Neural progenitor cell (in vitro differentiated cells): ENCODE data around the gene LTV1. TPM values are rescaled to one million over a fixed set of nuclear protein-coding genes. Genes with fewer than 3 reads are reported as not detected.
"Not testable (repeated sequence)": the region's sequence is repeated elsewhere in the genome, so short reads cannot be mapped to it uniquely, and the experiment has no call there.

ENCODE experiments used
- DNase-seq: peaks from one replicate; pipeline ENCODE4 v3.0.0-alpha.2; 2016; ENCODE audit warnings: low spot score
- H2AFZ ChIP-seq: fragments of 200-600 bp; sonication (generic); replicated peaks from 2 replicates; pipeline ENCODE4 v1.6.1; 2016; ENCODE audit warnings: antibody characterized with exemption
- H3F3A ChIP-seq: fragments of 200-600 bp; sonication (generic); 2 replicates; pipeline ENCODE4 v1.6.1; 2016; ENCODE audit warnings: antibody characterized with exemption, low read depth
- H3K27ac ChIP-seq: fragments of 200-600 bp; sonication (generic); 2 replicates; pipeline ENCODE4 v1.5.1; 2016; ENCODE audit warnings: mild to moderate bottlenecking
- H3K27me3 ChIP-seq: fragments of 200-600 bp; sonication (generic); 2 replicates; pipeline ENCODE4 v1.6.1; 2016; ENCODE audit warnings: mild to moderate bottlenecking, moderate library complexity
- H3K36me3 ChIP-seq: fragments of 200-600 bp; sonication (generic); 2 replicates; pipeline ENCODE4 v1.5.1; 2016
- H3K4me1 ChIP-seq: fragments of 200-600 bp; sonication (generic); 2 replicates; pipeline ENCODE4 v1.6.1; 2016; ENCODE audit warnings: mixed run types
- H3K4me2 ChIP-seq: fragments of 200-600 bp; sonication (generic); 2 replicates; pipeline ENCODE4 v1.6.1; 2016
- H3K4me3 ChIP-seq: fragments of 200-600 bp; sonication (generic); 2 replicates; pipeline ENCODE4 v1.5.1; 2016
- H3K79me2 ChIP-seq: fragments of 200-600 bp; sonication (generic); 2 replicates; pipeline ENCODE4 v1.6.1; 2016; ENCODE audit warnings: low read depth
- H3K9ac ChIP-seq: fragments of 200-600 bp; sonication (generic); 2 replicates; pipeline ENCODE4 v1.6.1; 2016
- H3K9me3 ChIP-seq: fragments of 200-600 bp; sonication (generic); 2 replicates; pipeline ENCODE4 v1.5.1; 2016; ENCODE audit warnings: low read depth
- H4K20me1 ChIP-seq: fragments of 200-600 bp; sonication (generic); 2 replicates; pipeline ENCODE4 v1.6.1; 2016; ENCODE audit warnings: low read depth
- H3K27ac Mint-ChIP-seq: 3 replicates; pipeline ENCODE4 v1.8.0; 2021; ENCODE audit warnings: mixed read lengths
- H3K27me3 Mint-ChIP-seq: 2 replicates; pipeline ENCODE4 v1.8.0; 2022; ENCODE audit warnings: low read depth, mild to moderate bottlenecking, inconsistent platforms, moderate library complexity, mixed read lengths; ENCODE audit not compliant: insufficient read depth
- H3K36me3 Mint-ChIP-seq: 3 replicates; pipeline ENCODE4 v1.8.0; 2021; ENCODE audit warnings: mixed read lengths
- H3K4me1 Mint-ChIP-seq: 3 replicates; pipeline ENCODE4 v1.8.0; 2021; ENCODE audit warnings: mixed read lengths
- H3K4me3 Mint-ChIP-seq: 3 replicates; pipeline ENCODE4 v1.8.0; 2021; ENCODE audit warnings: mild to moderate bottlenecking, moderate library complexity, mixed read lengths
- H3K9me3 Mint-ChIP-seq: 3 replicates; pipeline ENCODE4 v1.8.0; 2020; ENCODE audit warnings: mixed read lengths
- CTCF ChIP-seq: fragments of 200-600 bp; sonication (generic); IDR thresholded peaks from 2 replicates; pipeline ENCODE4 v1.5.1; 2017; ENCODE audit warnings: antibody characterized with exemption, mild to moderate bottlenecking
- EZH2 ChIP-seq: fragments of 200-600 bp; sonication (generic); IDR thresholded peaks from 2 replicates; pipeline ENCODE4 v1.6.1; 2017; ENCODE audit warnings: antibody characterized with exemption, mild to moderate bottlenecking, moderate library complexity
- EZH2phosphoT487 ChIP-seq: fragments of 200-600 bp; sonication (generic); IDR thresholded peaks from 2 replicates; pipeline ENCODE4 v1.6.1; 2017; ENCODE audit warnings: antibody characterized with exemption
- total RNA-seq: library from RNA; depleted of rRNA; stranded (reverse); fragments of >200 nt; gene quantifications from 2 replicates; pipeline ENCODE4 v1.2.3, GENCODE V29; 2015; ENCODE audit warnings: low replicate concordance

LTV1 gene
- total RNA-seq: 18.9 and 36.0 TPM in 2 replicates

GRCh38 chr6:143842902-143843676 lies at the start of gene LTV1:
Gene LTV1 (plus strand): TSS chr6:143843338. CDS start chr6:143843478, 140 bp downstream.
- Histone ChIP-seq H3K4me2 (peak within 1 kb of the TSS; percentile 90), H3K4me1 (peaks cover 13% of the 10 kb centered on the region), H3K9me3 (no peaks in the 10 kb centered on the region), H3F3A (peaks cover 4% of the 10 kb centered on the region), H2AFZ (peak within 1 kb of the TSS; percentile 96), H3K79me2 (peaks cover 29% of the 10 kb centered on the region), H3K9ac (peak within 1 kb of the TSS; percentile 93), H3K27me3 (no peaks in the 10 kb centered on the region), H3K36me3 (peaks cover 10% of the 10 kb centered on the region), H4K20me1 (no peaks in the 10 kb centered on the region), H3K4me3 (peak within 1 kb of the TSS; percentile 69), H3K27ac (peak within 1 kb of the TSS; percentile 94)
- Mint-ChIP-seq H3K4me3 (peak within 1 kb of the TSS; percentile 96), H3K4me1 (peaks cover 22% of the 10 kb centered on the region), H3K36me3 (peaks cover 19% of the 10 kb centered on the region), H3K9me3 (peaks cover 12% of the 10 kb centered on the region), H3K27ac (peak within 1 kb of the TSS; percentile 99), H3K27me3 (peaks cover 2% of the 10 kb centered on the region)
- peak; percentile 98 for DNase-seq
- TF ChIP-seq EZH2phosphoT487: no peak
- no peak for TF ChIP-seq EZH2
- TF ChIP-seq CTCF: no peak

GRCh38 chr6:143796551-143796950 lies 46.6 kb upstream of the LTV1 start:
- H3K27me3 Mint-ChIP-seq: not testable (repeated sequence)
- H3K9me3 Mint-ChIP-seq: peaks cover 31% of the 10 kb centered on the region

GRCh38 chr6:143798487-143798886 lies 44.7 kb upstream of the LTV1 start:
- H3K4me3 ChIP-seq, H2AFZ ChIP-seq, H3K4me1 ChIP-seq, H3K27me3 Mint-ChIP-seq, H3K27me3 ChIP-seq, H3K27ac Mint-ChIP-seq, H3K4me1 Mint-ChIP-seq, H3K36me3 ChIP-seq, H3K4me3 Mint-ChIP-seq, H3F3A ChIP-seq, H3K79me2 ChIP-seq, H3K27ac ChIP-seq, H3K9ac ChIP-seq, H3K4me2 ChIP-seq, H4K20me1 ChIP-seq, DNase-seq, H3K9me3 ChIP-seq: not testable (repeated sequence)
- Mint-ChIP-seq H3K36me3 (peaks cover 63% of the 10 kb centered on the region), H3K9me3 (peaks cover 31% of the 10 kb centered on the region)

More at GRCh38 chr6:143796551-143796950, 46.6 kb upstream of the LTV1 start:
- not testable (repeated sequence) for H3K9me3 ChIP-seq, H3K9ac ChIP-seq, DNase-seq, H3K4me3 ChIP-seq, H3K27ac ChIP-seq, H3K27ac Mint-ChIP-seq, H3K27me3 ChIP-seq, H3K4me2 ChIP-seq, H2AFZ ChIP-seq, H3K4me1 Mint-ChIP-seq, H3K79me2 ChIP-seq, H4K20me1 ChIP-seq, H3F3A ChIP-seq, H3K4me1 ChIP-seq, H3K4me3 Mint-ChIP-seq, H3K36me3 ChIP-seq
- peaks cover 62% of the 10 kb centered on the region for H3K36me3 Mint-ChIP-seq

- Mint-ChIP-seq H3K4me3 (no peak overlapping the region), H3K36me3 (peaks cover 43% of the 10 kb centered on the region), H3K27ac (no peak overlapping the region), H3K9me3 (peaks cover 23% of the 10 kb centered on the region), H3K4me1 (no peaks in the 10 kb centered on the region), H3K27me3 (no peaks in the 10 kb centered on the region)
- H3F3A ChIP-seq: no peaks in the 10 kb centered on the region
- no peak overlapping the region for H3K27ac ChIP-seq
- H4K20me1 ChIP-seq: no peaks in the 10 kb centered on the region
- no peaks in the 10 kb centered on the region for H3K79me2 ChIP-seq
- H3K36me3 ChIP-seq: no peaks in the 10 kb centered on the region
- no peak for DNase-seq
- no peaks in the 10 kb centered on the region for H3K4me1 ChIP-seq
- no peak overlapping the region for H3K4me3 ChIP-seq
- no peak overlapping the region for H3K4me2 ChIP-seq
- no peaks in the 10 kb centered on the region for H3K27me3 ChIP-seq
- TF ChIP-seq CTCF (no peak), EZH2phosphoT487 (no peak)
- H2AFZ ChIP-seq: no peak overlapping the region
- no peaks in the 10 kb centered on the region for H3K9me3 ChIP-seq
- no peak overlapping the region for H3K9ac ChIP-seq
Measured at GRCh38 chr6:143802833-143803565, 40.1 kb upstream of the LTV1 start.
